HL-60 (cell line): ENCODE measurements around the gene FKRP.

Source experiments
- CTCF ChIP-seq: IDR thresholded peaks from one replicate; pipeline ENCODE4 v1.5.1; 2011; ENCODE audit warnings: low read length, control low read depth, inconsistent platforms; ENCODE audit not compliant: insufficient read depth
- GABPA ChIP-seq: IDR thresholded peaks from 2 replicates; pipeline ENCODE4 v1.6.1; 2012; ENCODE audit warnings: low read depth
- POLR2AphosphoS5 ChIP-seq: IDR thresholded peaks from 2 replicates; pipeline ENCODE4 v1.6.1; 2012; ENCODE audit warnings: low read depth
- REST ChIP-seq: IDR thresholded peaks from 2 replicates; pipeline ENCODE4 v1.6.1; 2012; ENCODE audit warnings: low read depth; ENCODE audit not compliant: insufficient replicate concordance

- no peak for TF ChIP-seq CTCF
- TF ChIP-seq POLR2AphosphoS5: no peak
- no peak for TF ChIP-seq REST
- TF ChIP-seq GABPA: no peak
Observed at GRCh38 chr19:46713781-46714443, 31.9 kb upstream of the FKRP start.
